GM12872 (cell line): Measurements from ENCODE around the gene ZMAT3.

Experiments used
- CTCF ChIP-seq: IDR thresholded peaks from 3 replicates; pipeline ENCODE4 v1.5.1; 2011; ENCODE audit warnings: low read depth, mild to moderate bottlenecking, low read length, moderate library complexity; ENCODE audit not compliant: insufficient read depth

ZMAT3 gene

GRCh38 chr3:179079537-179079936 lies 7.9 kb upstream of the ZMAT3 start:
- TF ChIP-seq CTCF = no peak

- no peak for TF ChIP-seq CTCF
Observed at GRCh38 chr3:179076243-179077027, 4.8 kb upstream of the ZMAT3 start.

GRCh38 chr3:179074656-179075055 lies 3.0 kb upstream of the ZMAT3 start:
- no peak for TF ChIP-seq CTCF

GRCh38 chr3:179073816-179074215 lies 2.2 kb upstream of the ZMAT3 start:
- no peak for TF ChIP-seq CTCF

GRCh38 chr3:179072100-179072438 lies 460 bp upstream of the ZMAT3 start:
- TF ChIP-seq CTCF = no peak

GRCh38 chr3:179071027-179071322 lies 634 bp downstream of the ZMAT3 start:
- no peak for TF ChIP-seq CTCF

GRCh38 chr3:179069762-179070390 lies 1.7 kb downstream of the ZMAT3 start:
- TF ChIP-seq CTCF = no peak
